ENCODE measurements around the gene ACKR2. TPM values are rescaled to one million over a fixed set of nuclear protein-coding genes. Genes with fewer than 3 reads are reported as not detected.
A peak's percentile ranks its signal among the peaks of the same experiment; 100 is the strongest.

ACKR2 gene
- total and polyA plus RNA-seq, 2 of the 13 experiments (the other 11 are each of a cell fraction or from before 2014, with no cell fraction given), result 1.1 to 1.9 TPM

GRCh38 chr3:42803414-42804105, 5.7 kb upstream of the ACKR2 start (continued):
- no peak for TF ChIP-seq NCOR1 (IDR thresholded peaks at IDR 0.05; ENCODE audit: borderline replicate concordance, low read length)
- 0 out of 2 replicates have a peak, but pooled peaks have one; percentile 22 for TF ChIP-seq KAT7 (CRISPR knock-in tag; IDR thresholded peaks at IDR 0.05; ENCODE audit: borderline replicate concordance)
- no peak for TF ChIP-seq MXD1 (CRISPR knock-in tag; IDR thresholded peaks at IDR 0.05)
- TF ChIP-seq KLF16 (CRISPR knock-in tag; IDR thresholded peaks at IDR 0.05), result 0 out of 4 replicates have a peak, but pooled peaks of 1 of the 2 experiments have one; percentile 5
- TF ChIP-seq ZNF776 (CRISPR knock-in tag; IDR thresholded peaks at IDR 0.05), result no peak
- TF ChIP-seq SRY (CRISPR knock-in tag; IDR thresholded peaks at IDR 0.05), result 0 out of 2 replicates have a peak, but pooled peaks have one; percentile 26
- peak; percentile 8; the same call in 1 of the 2 replicates for TF ChIP-seq ZNF263 (CRISPR knock-in tag; IDR thresholded peaks at IDR 0.05)
- no peak for TF ChIP-seq CEBPZ (IDR thresholded peaks at IDR 0.05; ENCODE audit: low read length)
- TF ChIP-seq MLXIP (CRISPR knock-in tag; IDR thresholded peaks at IDR 0.05; ENCODE audit: borderline replicate concordance), result 0 out of 2 replicates have a peak, but pooled peaks have one; percentile 33
- TF ChIP-seq MLX (CRISPR knock-in tag; IDR thresholded peaks at IDR 0.05), result 0 out of 2 replicates have a peak, but pooled peaks have one; percentile 29
- TF ChIP-seq ZFYVE20 (CRISPR knock-in tag; IDR thresholded peaks at IDR 0.05; ENCODE audit: borderline replicate concordance, low read depth), result no peak
- 0 out of 2 replicates have a peak, but pooled peaks have one; percentile 3 for TF ChIP-seq KMT2A (CRISPR knock-in tag; IDR thresholded peaks at IDR 0.05)
- no peak for TF ChIP-seq TBX2 (CRISPR knock-in tag; IDR thresholded peaks at IDR 0.05; ENCODE audit: borderline replicate concordance)
- TF ChIP-seq MAX (IDR thresholded peaks at IDR 0.05), result no peak; the same call in 1 of the 2 replicates
- TF ChIP-seq TFDP2 (CRISPR knock-in tag; IDR thresholded peaks at IDR 0.05), result no peak
- TF ChIP-seq ZNF792 (CRISPR knock-in tag; IDR thresholded peaks at IDR 0.05), result 0 out of 2 replicates have a peak, but pooled peaks have one; percentile 4
- TF ChIP-seq RFX3 (CRISPR knock-in tag; IDR thresholded peaks at IDR 0.05), result no peak
- no peak for TF ChIP-seq DNMT3B (CRISPR knock-in tag; conservative IDR thresholded peaks at IDR 0.05)
- 0 out of 2 replicates have a peak, but pooled peaks have one; percentile 36 for TF ChIP-seq TARDBP (CRISPR knock-in tag; IDR thresholded peaks at IDR 0.05)
